ENCODE measurements around the gene NUDT5. TPM values are rescaled to one million over a fixed set of nuclear protein-coding genes. Genes with fewer than 3 reads are reported as not detected.
A peak's percentile ranks its signal among the peaks of the same experiment; 100 is the strongest.

NUDT5 gene
- total RNA-seq, 1 experiment from 2014 or later: 160 TPM

- no peak for TF ChIP-seq CTCF (IDR thresholded peaks at IDR 0.05; ENCODE audit: insufficient read depth in 1 of 2, low read depth in 1 of 2, low read length in 1 of 2, severe bottlenecking in 1 of 2, unreplicated experiment in 1 of 2)
- no peak for DNase-seq
- intact Hi-C loops (cut with micrococcal nuclease; ENCODE audit: unreplicated experiment): no loop called here
- no TSS peak for BruUV-seq (replicated peaks)
- H3K4me1 Mint-ChIP-seq (ENCODE audit: low read depth, unreplicated experiment): no peaks in the 10 kb centered on the region
- H3K36me3 Mint-ChIP-seq (ENCODE audit: insufficient read depth, unreplicated experiment): peaks cover 93% of the 10 kb centered on the region
- no peaks in the 10 kb centered on the region for H3K9me3 Mint-ChIP-seq (ENCODE audit: unreplicated experiment)
- no peak overlapping the region for H3K4me3 ChIP-seq (ENCODE audit: low read depth, low read length)
- peaks cover 6% of the 10 kb centered on the region for H3K36me3 ChIP-seq (ENCODE audit: control insufficient read depth, insufficient read depth, low read length)
- H3K9me3 ChIP-seq: no peaks in the 10 kb centered on the region
- H3K4me3 Mint-ChIP-seq (ENCODE audit: unreplicated experiment): no peak overlapping the region
- no peak overlapping the region for H3K27ac Mint-ChIP-seq (ENCODE audit: unreplicated experiment)
- CTCF ChIA-PET: no interaction called here
- H3K4me1 ChIP-seq: peaks cover 8% of the 10 kb centered on the region; the same call in 1 of the 2 replicates
- H3K27me3 ChIP-seq (replicated peaks; ENCODE audit: control insufficient read depth, insufficient read depth, low read length): no peaks in the 10 kb centered on the region
- no peaks in the 10 kb centered on the region for H3K27me3 Mint-ChIP-seq (ENCODE audit: insufficient read depth, unreplicated experiment)
- POLR2A ChIA-PET: no interaction called here
Observed at GRCh38 chr10:12241810-12242529, 46.3 kb upstream of the NUDT5 start.

- Mint-ChIP-seq H3K4me1 (ENCODE audit: low read depth, unreplicated experiment) (peaks cover 14% of the 10 kb centered on the region), H3K36me3 (ENCODE audit: insufficient read depth, unreplicated experiment) (peaks cover 93% of the 10 kb centered on the region), H3K27me3 (ENCODE audit: insufficient read depth, unreplicated experiment) (no peaks in the 10 kb centered on the region), H3K9me3 (ENCODE audit: unreplicated experiment) (no peaks in the 10 kb centered on the region), H3K27ac (ENCODE audit: unreplicated experiment) (no peak overlapping the region), H3K4me3 (ENCODE audit: unreplicated experiment) (no peak overlapping the region)
- POLR2A ChIA-PET: no interaction called here
- H3K4me3 ChIP-seq (ENCODE audit: low read depth, low read length): no peak overlapping the region
- H3K9me3 ChIP-seq: no peaks in the 10 kb centered on the region
- CTCF ChIA-PET: interaction anchor here (0.6 kb wide), 1 partner anchor 423 kb away, joined by 7 read pairs; no protein-coding TSS in a partner anchor
- peak in 1 of 2 experiments; percentile 46 for DNase-seq
- intact Hi-C loops (cut with micrococcal nuclease; ENCODE audit: unreplicated experiment): no loop called here
- no peaks in the 10 kb centered on the region for H3K36me3 ChIP-seq (ENCODE audit: control insufficient read depth, insufficient read depth, low read length)
- BruUV-seq (replicated peaks): no TSS peak
- H3K27me3 ChIP-seq (replicated peaks; ENCODE audit: control insufficient read depth, insufficient read depth, low read length): no peaks in the 10 kb centered on the region
- peaks cover 20% of the 10 kb centered on the region for H3K4me1 ChIP-seq
- TF ChIP-seq CTCF (IDR thresholded peaks at IDR 0.05; ENCODE audit: insufficient read depth in 1 of 2, low read depth in 1 of 2, low read length in 1 of 2, severe bottlenecking in 1 of 2, unreplicated experiment in 1 of 2): no peak
Observed at GRCh38 chr10:12238821-12239220, 43.1 kb upstream of the NUDT5 start.

GRCh38 chr10:12237265-12238220, 41.9 kb upstream of the NUDT5 start:
- no peaks in the 10 kb centered on the region for H3K27me3 Mint-ChIP-seq (ENCODE audit: insufficient read depth, unreplicated experiment)
- ChIA-PET POLR2A (no interaction called here), CTCF (interaction anchor here (0.6 kb wide), 1 partner anchor 90 kb away, joined by 4 read pairs; no protein-coding TSS in a partner anchor)
- peaks cover 20% of the 10 kb centered on the region for H3K4me1 ChIP-seq
- BruUV-seq (replicated peaks): no TSS peak
- peaks cover 85% of the 10 kb centered on the region for H3K36me3 Mint-ChIP-seq (ENCODE audit: insufficient read depth, unreplicated experiment)
- H3K4me3 ChIP-seq (ENCODE audit: low read depth, low read length): no peak overlapping the region
- no peaks in the 10 kb centered on the region for H3K9me3 Mint-ChIP-seq (ENCODE audit: unreplicated experiment)
- H3K36me3 ChIP-seq (ENCODE audit: control insufficient read depth, insufficient read depth, low read length): no peaks in the 10 kb centered on the region
- H3K9me3 ChIP-seq: no peaks in the 10 kb centered on the region
- peaks cover 14% of the 10 kb centered on the region for H3K4me1 Mint-ChIP-seq (ENCODE audit: low read depth, unreplicated experiment)
- no peaks in the 10 kb centered on the region for H3K27me3 ChIP-seq (replicated peaks; ENCODE audit: control insufficient read depth, insufficient read depth, low read length)
- intact Hi-C loops (cut with micrococcal nuclease; ENCODE audit: unreplicated experiment): no loop called here
- no peak overlapping the region for H3K4me3 Mint-ChIP-seq (ENCODE audit: unreplicated experiment)
- TF ChIP-seq CTCF (IDR thresholded peaks at IDR 0.05; ENCODE audit: insufficient read depth in 1 of 2, low read depth in 1 of 2, low read length in 1 of 2, severe bottlenecking in 1 of 2, unreplicated experiment in 1 of 2): no peak
- no peak for DNase-seq
- no peak overlapping the region for H3K27ac Mint-ChIP-seq (ENCODE audit: unreplicated experiment)

Data from Caco-2 (cell line).